NCI-H1105 (cell line): ENCODE results near the gene MUC6.

ENCODE experiments used
- DNase-seq: peaks from one replicate; lab custom pipeline; 2025; lab: John Stamatoyannopoulos, UW

The MUC6 gene

GRCh38 chr11:1036303-1036923 is at the start of gene MUC6:
MUC6 (minus strand) TSS chr11:1036718; CDS start chr11:1036655, 63 bp downstream.
- DNase-seq = no peak

- no peak for DNase-seq
Measured at GRCh38 chr11:1085440-1086170, 49.1 kb upstream of the MUC6 start.

GRCh38 chr11:1084561-1085439 is 48.3 kb upstream of the MUC6 start:
- no peak for DNase-seq

- no peak for DNase-seq
Measured at GRCh38 chr11:1083621-1084551, 47.4 kb upstream of the MUC6 start.

GRCh38 chr11:1082728-1083620 is 46.5 kb upstream of the MUC6 start:
- no peak for DNase-seq

GRCh38 chr11:1082346-1082727 is 45.8 kb upstream of the MUC6 start:
- DNase-seq = no peak

DNA sequence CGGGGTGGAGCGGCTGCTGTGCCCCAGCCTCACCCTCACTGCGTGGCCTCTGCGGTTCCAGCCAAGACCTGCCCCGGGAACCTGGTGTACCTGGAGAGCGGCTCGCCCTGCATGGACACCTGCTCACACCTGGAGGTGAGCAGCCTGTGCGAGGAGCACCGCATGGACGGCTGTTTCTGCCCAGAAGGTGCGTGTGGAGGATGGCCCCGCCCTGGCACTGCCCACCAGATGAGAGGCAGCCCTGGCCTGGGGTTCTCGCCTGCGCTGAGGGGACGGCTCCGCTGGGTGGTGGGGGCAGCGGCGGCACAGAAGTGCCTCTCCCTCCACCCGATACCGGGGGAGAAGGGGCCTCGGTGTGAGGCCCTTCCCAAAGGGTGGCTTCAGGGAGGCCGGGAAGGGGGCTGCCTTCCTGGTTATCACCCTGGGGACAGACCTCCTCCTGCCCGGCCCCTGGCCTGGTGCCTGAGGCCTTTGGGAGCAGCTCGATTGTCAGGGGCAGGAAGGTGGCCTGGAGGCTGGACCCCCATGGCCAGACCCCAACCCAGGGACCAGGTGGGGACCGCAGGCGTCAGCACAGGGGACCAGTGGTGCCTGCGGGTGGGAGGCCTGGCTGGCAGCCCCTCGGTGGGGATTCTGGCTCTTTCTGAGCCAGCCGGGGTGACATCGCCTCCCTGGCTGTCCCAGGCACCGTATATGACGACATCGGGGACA is 45.2 kb upstream of the MUC6 start:
- no peak for DNase-seq

GRCh38 chr11:1078191-1078601 is 41.7 kb upstream of the MUC6 start:
- no peak for DNase-seq

DNA sequence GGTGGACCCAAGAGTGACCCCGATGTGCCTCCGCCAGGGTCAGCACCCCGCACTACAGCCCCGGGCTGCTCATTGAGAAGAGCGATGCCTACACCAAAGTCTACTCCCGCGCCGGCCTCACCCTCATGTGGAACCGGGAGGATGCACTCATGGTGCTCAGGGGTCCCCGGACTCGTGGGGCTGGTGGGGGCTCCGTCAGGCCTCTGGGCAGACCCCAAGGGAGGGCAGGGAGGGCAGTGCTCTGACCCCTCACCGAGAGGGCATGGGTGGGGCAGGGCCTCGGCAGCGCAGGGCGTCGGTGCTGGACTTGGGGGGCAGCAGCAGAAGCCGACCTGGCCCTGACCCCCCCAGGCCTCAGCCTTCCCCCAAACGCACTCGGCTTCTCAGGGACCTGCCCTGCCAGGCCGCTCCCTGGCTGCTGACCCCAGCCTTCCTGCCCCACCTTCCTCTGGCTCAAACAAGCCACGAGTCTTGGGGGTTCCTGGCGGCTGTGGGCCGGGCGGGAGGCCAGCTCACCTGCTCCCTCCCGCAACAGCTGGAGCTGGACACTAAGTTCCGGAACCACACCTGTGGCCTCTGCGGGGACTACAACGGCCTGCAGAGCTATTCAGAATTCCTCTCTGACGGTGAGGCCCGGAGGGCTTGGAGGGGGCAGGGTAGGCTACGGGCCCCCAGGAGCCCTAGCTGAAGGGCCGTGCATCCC is 41.0 kb upstream of the MUC6 start:
- no peak for DNase-seq

DNA sequence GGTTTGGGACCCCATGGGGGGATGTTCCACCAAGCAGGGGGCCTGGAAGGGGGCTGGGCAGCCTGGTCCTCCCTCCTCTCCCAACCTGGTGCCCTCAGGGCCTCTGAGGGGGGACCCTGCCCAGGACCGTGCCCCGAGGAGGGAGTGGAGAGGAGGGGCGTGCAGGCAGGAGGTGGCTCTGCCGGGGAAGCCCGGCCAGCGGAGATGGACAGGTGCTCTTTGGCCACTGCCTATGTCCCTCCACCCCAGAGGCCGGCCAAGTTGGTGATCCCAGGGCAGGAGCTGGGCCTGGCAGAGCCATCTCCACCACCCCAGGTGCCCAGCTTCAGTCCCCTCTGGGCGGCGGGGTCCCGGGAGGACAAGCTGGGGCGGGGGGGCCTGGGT is 40.5 kb upstream of the MUC6 start:
- DNase-seq = no peak

GRCh38 chr11:1076061-1076665 is 39.6 kb upstream of the MUC6 start:
- DNase-seq = no peak

- no peak for DNase-seq
Measured at GRCh38 chr11:1075341-1075911, 38.9 kb upstream of the MUC6 start.

- no peak for DNase-seq
Measured at GRCh38 chr11:1074244-1075221, 38.0 kb upstream of the MUC6 start, which contains the start of gene MUC2. MUC2 (plus strand) TSS chr11:1074874.

DNA sequence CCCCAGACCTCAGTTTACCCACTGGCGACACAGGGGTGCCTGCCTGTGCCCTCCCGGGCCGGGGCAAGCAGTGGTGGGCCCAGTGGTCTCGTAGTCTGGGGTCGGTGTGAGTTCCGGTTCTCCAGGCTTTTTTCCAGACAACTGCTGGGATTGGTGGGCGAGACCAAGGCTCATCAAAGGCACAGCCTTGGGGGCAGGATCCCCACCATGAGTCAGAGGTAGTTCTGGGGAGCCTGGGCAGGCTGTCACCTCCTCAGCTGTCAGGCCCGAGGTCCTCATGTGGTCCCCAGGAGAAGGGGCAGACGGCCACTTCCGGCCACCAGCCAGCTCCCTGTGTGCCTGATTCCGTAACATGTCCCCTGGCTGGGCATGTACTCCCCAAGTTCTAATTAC is 37.3 kb upstream of the MUC6 start:
- no peak for DNase-seq

GRCh38 chr11:1073261-1073724 is 36.8 kb upstream of the MUC6 start:
- no peak for DNase-seq

- DNase-seq = no peak
Measured at GRCh38 chr11:1072821-1073231, 36.3 kb upstream of the MUC6 start.

DNA sequence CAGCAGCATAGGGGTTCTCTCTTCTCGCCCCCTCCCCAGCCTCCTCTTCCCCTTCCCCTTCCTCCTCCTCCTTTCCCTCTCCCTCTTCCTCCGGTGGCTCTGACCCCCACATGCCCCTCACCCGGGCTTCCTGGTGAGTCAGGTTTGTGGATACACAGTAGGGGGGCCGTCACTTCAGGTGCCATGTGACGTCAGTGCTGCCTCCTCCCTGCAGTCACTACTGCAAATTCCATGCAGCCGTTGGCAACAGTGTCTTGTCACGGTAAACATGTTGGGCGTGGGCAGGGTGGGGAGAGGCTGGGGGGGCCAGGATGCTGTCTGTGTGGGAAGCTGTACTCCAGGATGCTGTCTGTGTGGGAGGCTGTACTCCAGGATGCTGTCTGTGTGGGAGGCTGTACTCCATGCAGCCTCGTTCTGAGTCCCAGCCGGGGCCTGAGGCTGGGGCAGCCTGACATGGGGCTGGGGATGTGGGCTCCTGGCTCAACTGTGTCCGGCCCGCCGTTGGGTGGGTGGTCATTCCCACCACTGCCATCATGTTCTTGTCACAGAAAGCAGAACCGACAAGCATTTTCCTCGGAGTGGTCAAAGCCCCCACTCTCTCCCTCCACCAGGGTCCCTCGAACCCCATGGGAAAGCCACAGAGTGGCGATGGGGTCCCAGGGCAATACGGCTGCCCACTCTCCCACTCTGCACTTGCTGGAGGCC is 35.8 kb upstream of the MUC6 start:
- DNase-seq = no peak
